Prostate gland (tissue), 2 donors: ENCODE measurements around the gene TANGO6. TPM values are rescaled to one million over a fixed set of nuclear protein-coding genes. Genes with fewer than 3 reads are reported as not detected.

Experiments used
- DNase-seq: peaks from one replicate; pipeline ENCODE4 v3.0.0-alpha.2; 2019; ENCODE audit warnings: low spot score
- H3K27ac ChIP-seq, 2 donors: fragments of 200-600 bp; sonication (generic); 2 replicates each; pipeline ENCODE4 v1.5.1; 2017 to 2019
- H3K27me3 ChIP-seq: fragments of 200-600 bp; sonication (generic); replicated peaks from 2 replicates; pipeline ENCODE4 v1.5.1; 2019; ENCODE audit not compliant: insufficient read depth
- H3K36me3 ChIP-seq, 2 donors: fragments of 200-600 bp; sonication (generic); 1 replicate in 1 of 2; 2 replicates in 1 of 2; pipeline versions ENCODE4 v1.5.1 to v1.8.1; 2017 to 2019
- H3K4me1 ChIP-seq: fragments of 200-600 bp; sonication (generic); replicated peaks from 2 replicates; pipeline ENCODE4 v1.5.1; 2019
- H3K4me3 ChIP-seq, 2 donors: fragments of 200-600 bp; sonication (generic); 2 replicates each; pipeline ENCODE4 v1.5.1; 2017 to 2019
- H3K9me3 ChIP-seq: fragments of 200-600 bp; sonication (generic); 2 replicates; pipeline ENCODE4 v1.5.1; 2017
- POLR2A ChIP-seq: fragments of 450-650 bp; IDR thresholded peaks from one replicate; pipeline ENCODE4 v1.6.1; 2016; ENCODE audit warnings: antibody characterized with exemption, mild to moderate bottlenecking
- POLR2AphosphoS5 ChIP-seq: sonication (generic); formaldehyde crosslinking; IDR thresholded peaks from one replicate; pipeline ENCODE4 v1.6.1; 2017; ENCODE audit warnings: antibody characterized with exemption
- WGBS: methylation state at CpG from one replicate; pipeline ENCODE4 v1.1.5; 2018; 5-methylcytosine and 5-hydroxymethylcytosine counted together
- intact Hi-C: fragments of 100-400 bp; cut with DNase I; formaldehyde crosslinking; loops from one replicate; pipeline ENCODE4 v1.14.2; 2022
- total RNA-seq, 2 donors: library from RNA; depleted of rRNA; stranded (reverse); fragments of >200 nt; gene quantifications; one replicate each; pipeline ENCODE4 v1.1.0, GENCODE V29; 2016
- TF ChIP-seq, protein P1 (sequence below), 4 experiments: fragments of 200-600 bp in 2 of 4; fragments of 450-650 bp in 2 of 4; sonication (generic) in 2 of 4; IDR thresholded peaks; 1 replicate in 3 of 4; 2 replicates in 1 of 4; pipeline ENCODE4 v1.5.1; 2016 to 2019; ENCODE audit warnings: antibody characterized with exemption in 4 of 4, mild to moderate bottlenecking in 2 of 4, moderate library complexity in 2 of 4

The TANGO6 gene
- total RNA-seq, 2 donors from 2014 or later: 13.1 to 28.6 TPM

- Histone ChIP-seq H3K27me3 (no peaks in the 10 kb centered on the region), H3K4me3 (no peak overlapping the region), H3K36me3 (no peaks in the 10 kb centered on the region), H3K4me1 (no peaks in the 10 kb centered on the region), H3K9me3 (no peaks in the 10 kb centered on the region), H3K27ac (no peak overlapping the region)
- 67% methylated on average over 1 of the region's 1 CpG for WGBS
- DNase-seq: no peak
- TF ChIP-seq POLR2A (no peak), POLR2AphosphoS5 (no peak)
- TF ChIP-seq, protein P1, sequence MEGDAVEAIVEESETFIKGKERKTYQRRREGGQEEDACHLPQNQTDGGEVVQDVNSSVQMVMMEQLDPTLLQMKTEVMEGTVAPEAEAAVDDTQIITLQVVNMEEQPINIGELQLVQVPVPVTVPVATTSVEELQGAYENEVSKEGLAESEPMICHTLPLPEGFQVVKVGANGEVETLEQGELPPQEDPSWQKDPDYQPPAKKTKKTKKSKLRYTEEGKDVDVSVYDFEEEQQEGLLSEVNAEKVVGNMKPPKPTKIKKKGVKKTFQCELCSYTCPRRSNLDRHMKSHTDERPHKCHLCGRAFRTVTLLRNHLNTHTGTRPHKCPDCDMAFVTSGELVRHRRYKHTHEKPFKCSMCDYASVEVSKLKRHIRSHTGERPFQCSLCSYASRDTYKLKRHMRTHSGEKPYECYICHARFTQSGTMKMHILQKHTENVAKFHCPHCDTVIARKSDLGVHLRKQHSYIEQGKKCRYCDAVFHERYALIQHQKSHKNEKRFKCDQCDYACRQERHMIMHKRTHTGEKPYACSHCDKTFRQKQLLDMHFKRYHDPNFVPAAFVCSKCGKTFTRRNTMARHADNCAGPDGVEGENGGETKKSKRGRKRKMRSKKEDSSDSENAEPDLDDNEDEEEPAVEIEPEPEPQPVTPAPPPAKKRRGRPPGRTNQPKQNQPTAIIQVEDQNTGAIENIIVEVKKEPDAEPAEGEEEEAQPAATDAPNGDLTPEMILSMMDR (IDR thresholded peaks at IDR 0.05): no peak
- intact Hi-C loops: loop anchor here (10.0 kb wide), 1 partner anchor 64 kb away; no protein-coding TSS in a partner anchor
Measured at GRCh38 chr16:68999114-68999513, 155.8 kb downstream of the TANGO6 start.

GRCh38 chr16:69003500-69003899, 160.2 kb downstream of the TANGO6 start:
- TF ChIP-seq POLR2AphosphoS5: no peak
- TF ChIP-seq, protein P1 (IDR thresholded peaks at IDR 0.05): no peak
- TF ChIP-seq POLR2A: no peak

DNA sequence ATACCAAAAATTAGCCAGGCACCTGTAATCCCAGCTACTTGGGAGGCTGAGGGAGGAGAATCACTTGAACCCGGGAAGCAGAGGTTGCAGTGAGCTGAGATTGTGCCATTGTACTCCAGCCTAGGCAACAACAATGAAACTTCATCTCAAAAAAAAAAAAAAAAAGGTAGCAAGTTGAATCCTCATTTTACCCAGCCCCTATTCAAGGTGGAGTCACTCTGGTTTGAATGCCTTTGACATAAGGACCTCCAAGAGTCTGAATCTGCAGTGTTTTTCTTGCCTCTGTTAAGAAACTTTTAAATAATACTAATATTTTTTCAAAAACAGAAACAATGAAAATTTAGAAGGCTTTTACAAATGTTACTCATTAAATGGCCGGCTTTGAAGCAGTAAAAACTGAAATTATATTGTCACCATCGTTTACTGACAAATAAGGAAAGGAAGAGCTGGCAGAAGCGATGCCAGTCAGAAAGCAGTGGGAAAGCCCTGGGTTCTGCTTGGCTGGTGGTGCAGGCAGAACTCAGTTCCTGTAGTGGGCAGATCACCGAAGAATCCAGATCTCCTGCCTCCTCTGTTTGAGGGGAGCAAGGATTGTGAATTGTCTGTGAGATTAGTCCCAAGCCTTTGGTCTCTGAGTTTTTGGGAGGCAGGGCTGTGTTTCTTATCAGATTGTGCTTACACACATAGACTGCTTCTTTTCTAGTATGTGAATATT, 162.5 kb downstream of the TANGO6 start:
- TF ChIP-seq, protein P1 (IDR thresholded peaks at IDR 0.05): no peak
- TF ChIP-seq POLR2A (no peak), POLR2AphosphoS5 (no peak)
- H3K9me3 ChIP-seq: no peaks in the 10 kb centered on the region
- no peak overlapping the region for H3K27ac ChIP-seq
- no peaks in the 10 kb centered on the region for H3K36me3 ChIP-seq
- no peak for DNase-seq
- no peaks in the 10 kb centered on the region for H3K4me1 ChIP-seq
- intact Hi-C loops: no loop called here
- H3K27me3 ChIP-seq: no peaks in the 10 kb centered on the region
- WGBS: 64% methylated on average over 5 of the region's 5 CpGs
- H3K4me3 ChIP-seq: no peak overlapping the region

More at GRCh38 chr16:69003500-69003899, 160.2 kb downstream of the TANGO6 start:
- intact Hi-C loops: no loop called here
- Histone ChIP-seq H3K27me3 (no peaks in the 10 kb centered on the region), H3K4me1 (no peaks in the 10 kb centered on the region), H3K36me3 (no peaks in the 10 kb centered on the region), H3K27ac (no peak overlapping the region), H3K9me3 (no peaks in the 10 kb centered on the region), H3K4me3 (no peak overlapping the region)
- no peak for DNase-seq
- 92% methylated on average over 1 of the region's 1 CpG for WGBS

GRCh38 chr16:69012906-69013305, 169.6 kb downstream of the TANGO6 start:
- H3K4me1 ChIP-seq: no peaks in the 10 kb centered on the region
- intact Hi-C loops: no loop called here
- TF ChIP-seq POLR2A: no peak
- TF ChIP-seq, protein P1 (IDR thresholded peaks at IDR 0.05): no peak
- TF ChIP-seq POLR2AphosphoS5: no peak
- H3K27ac ChIP-seq: no peak overlapping the region
- no peaks in the 10 kb centered on the region for H3K9me3 ChIP-seq
- no peaks in the 10 kb centered on the region for H3K36me3 ChIP-seq
- no peak for DNase-seq
- H3K27me3 ChIP-seq: no peaks in the 10 kb centered on the region
- H3K4me3 ChIP-seq: no peak overlapping the region

- Histone ChIP-seq H3K27me3 (no peaks in the 10 kb centered on the region), H3K27ac (no peak overlapping the region), H3K4me1 (no peaks in the 10 kb centered on the region), H3K4me3 (no peak overlapping the region), H3K36me3 (no peaks in the 10 kb centered on the region), H3K9me3 (no peaks in the 10 kb centered on the region)
- TF ChIP-seq POLR2A (no peak), POLR2AphosphoS5 (no peak)
- TF ChIP-seq, protein P1 (IDR thresholded peaks at IDR 0.05): no peak
- intact Hi-C loops: no loop called here
- no peak for DNase-seq
Measured at GRCh38 chr16:69013991-69014390, 170.7 kb downstream of the TANGO6 start.
